ENCODE results near the gene RAB11A.

Gene RAB11A

DNA sequence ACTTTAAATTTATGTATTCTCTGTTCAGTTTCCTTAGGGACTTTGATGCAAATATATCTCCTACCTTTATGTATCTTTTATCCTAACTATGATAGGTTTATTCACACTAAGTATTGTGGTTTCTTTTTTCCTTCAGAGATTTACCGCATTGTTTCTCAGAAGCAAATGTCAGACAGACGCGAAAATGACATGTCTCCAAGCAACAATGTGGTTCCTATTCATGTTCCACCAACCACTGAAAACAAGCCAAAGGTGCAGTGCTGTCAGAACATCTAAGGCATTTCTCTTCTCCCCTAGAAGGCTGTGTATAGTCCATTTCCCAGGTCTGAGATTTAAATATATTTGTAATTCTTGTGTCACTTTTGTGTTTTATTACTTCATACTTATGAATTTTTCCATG lies 18.3 kb downstream of the RAB11A start:
- no peaks in the 10 kb centered on the region for H3K9me3 Mint-ChIP-seq
- no peaks in the 10 kb centered on the region for H3K27me3 Mint-ChIP-seq (ENCODE audit: low read depth, poor library complexity)
- TF ChIP-seq, protein P1, sequence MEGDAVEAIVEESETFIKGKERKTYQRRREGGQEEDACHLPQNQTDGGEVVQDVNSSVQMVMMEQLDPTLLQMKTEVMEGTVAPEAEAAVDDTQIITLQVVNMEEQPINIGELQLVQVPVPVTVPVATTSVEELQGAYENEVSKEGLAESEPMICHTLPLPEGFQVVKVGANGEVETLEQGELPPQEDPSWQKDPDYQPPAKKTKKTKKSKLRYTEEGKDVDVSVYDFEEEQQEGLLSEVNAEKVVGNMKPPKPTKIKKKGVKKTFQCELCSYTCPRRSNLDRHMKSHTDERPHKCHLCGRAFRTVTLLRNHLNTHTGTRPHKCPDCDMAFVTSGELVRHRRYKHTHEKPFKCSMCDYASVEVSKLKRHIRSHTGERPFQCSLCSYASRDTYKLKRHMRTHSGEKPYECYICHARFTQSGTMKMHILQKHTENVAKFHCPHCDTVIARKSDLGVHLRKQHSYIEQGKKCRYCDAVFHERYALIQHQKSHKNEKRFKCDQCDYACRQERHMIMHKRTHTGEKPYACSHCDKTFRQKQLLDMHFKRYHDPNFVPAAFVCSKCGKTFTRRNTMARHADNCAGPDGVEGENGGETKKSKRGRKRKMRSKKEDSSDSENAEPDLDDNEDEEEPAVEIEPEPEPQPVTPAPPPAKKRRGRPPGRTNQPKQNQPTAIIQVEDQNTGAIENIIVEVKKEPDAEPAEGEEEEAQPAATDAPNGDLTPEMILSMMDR (IDR thresholded peaks at IDR 0.05): no peak
- peaks cover 71% of the 10 kb centered on the region for H3K36me3 Mint-ChIP-seq (ENCODE audit: low read depth)
- peaks cover 18% of the 10 kb centered on the region for H3K4me1 Mint-ChIP-seq
- DNase-seq: no peak
- H3K4me3 Mint-ChIP-seq: no peak overlapping the region
- peak overlapping the region; percentile 53 for H3K27ac Mint-ChIP-seq

DNA sequence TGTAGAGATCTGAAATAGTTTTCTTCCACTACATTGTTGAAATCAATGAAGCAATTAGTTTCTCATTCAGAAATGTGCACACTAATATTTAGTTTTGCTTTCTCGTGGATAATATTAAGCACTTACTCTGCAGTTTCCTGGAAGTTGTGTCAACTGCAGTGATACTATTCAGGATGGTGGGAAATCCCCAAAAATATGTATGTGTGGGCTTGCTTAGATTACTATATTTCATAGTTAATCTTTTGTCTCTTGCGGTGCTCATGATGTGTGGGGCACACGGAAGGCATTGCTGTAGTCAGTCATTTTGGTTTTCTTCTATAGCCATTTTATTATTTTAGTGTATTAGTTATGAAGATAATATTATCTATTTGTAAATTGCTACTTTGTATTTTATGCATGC lies 19.7 kb downstream of the RAB11A start:
- peaks cover 61% of the 10 kb centered on the region for H3K36me3 Mint-ChIP-seq (ENCODE audit: low read depth)
- TF ChIP-seq, protein P1 (IDR thresholded peaks at IDR 0.05): no peak
- no peak overlapping the region for H3K27ac Mint-ChIP-seq
- peaks cover 7% of the 10 kb centered on the region for H3K4me1 Mint-ChIP-seq
- no peaks in the 10 kb centered on the region for H3K27me3 Mint-ChIP-seq (ENCODE audit: low read depth, poor library complexity)
- no peaks in the 10 kb centered on the region for H3K9me3 Mint-ChIP-seq
- DNase-seq: no peak
- no peak overlapping the region for H3K4me3 Mint-ChIP-seq

- Mint-ChIP-seq H3K27ac (no peak overlapping the region), H3K9me3 (no peaks in the 10 kb centered on the region), H3K36me3 (ENCODE audit: low read depth) (peaks cover 36% of the 10 kb centered on the region), H3K27me3 (ENCODE audit: low read depth, poor library complexity) (no peaks in the 10 kb centered on the region), H3K4me3 (no peak overlapping the region), H3K4me1 (no peaks in the 10 kb centered on the region)
- no peak for DNase-seq
- TF ChIP-seq, protein P1 (IDR thresholded peaks at IDR 0.05): no peak
These were observed 23.8 kb downstream of the RAB11A start for GRCh38 chr15:65893060-65893459.

GRCh38 chr15:65896236-65896635 lies 26.9 kb downstream of the RAB11A start:
- no peak for DNase-seq
- Mint-ChIP-seq H3K4me1 (no peaks in the 10 kb centered on the region), H3K9me3 (no peaks in the 10 kb centered on the region), H3K27ac (no peak overlapping the region), H3K4me3 (no peak overlapping the region), H3K27me3 (ENCODE audit: low read depth, poor library complexity) (no peaks in the 10 kb centered on the region), H3K36me3 (ENCODE audit: low read depth) (peaks cover 19% of the 10 kb centered on the region)
- TF ChIP-seq, protein P1 (IDR thresholded peaks at IDR 0.05): no peak

DNA sequence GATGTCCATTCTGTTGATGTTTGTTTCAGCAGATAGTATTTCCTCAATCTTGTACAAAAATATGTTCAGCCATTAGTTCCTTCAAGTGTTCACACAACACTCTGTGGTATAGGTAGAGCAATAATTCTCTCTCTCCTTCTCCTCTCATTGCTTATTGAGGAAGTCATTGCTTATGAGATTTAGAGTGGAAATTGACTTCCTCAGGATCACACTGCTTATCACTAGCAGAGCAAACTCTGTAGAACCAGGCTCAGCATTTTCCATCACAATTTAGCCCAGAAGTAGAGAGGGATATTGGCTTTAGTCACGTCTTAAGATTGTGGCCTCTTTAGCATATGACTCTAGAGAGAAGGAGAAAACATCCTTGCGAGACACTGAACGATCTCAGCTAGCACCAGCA lies 31.2 kb downstream of the RAB11A start:
- TF ChIP-seq, protein P1 (IDR thresholded peaks at IDR 0.05): no peak
- Mint-ChIP-seq H3K4me1 (peaks cover 10% of the 10 kb centered on the region), H3K9me3 (no peaks in the 10 kb centered on the region), H3K36me3 (ENCODE audit: low read depth) (peaks cover 26% of the 10 kb centered on the region), H3K27ac (no peak overlapping the region), H3K27me3 (ENCODE audit: low read depth, poor library complexity) (no peaks in the 10 kb centered on the region), H3K4me3 (no peak overlapping the region)
- no peak for DNase-seq

- Mint-ChIP-seq H3K36me3 (ENCODE audit: low read depth) (peaks cover 34% of the 10 kb centered on the region), H3K4me3 (no peak overlapping the region), H3K27me3 (ENCODE audit: low read depth, poor library complexity) (peaks cover 3% of the 10 kb centered on the region), H3K9me3 (no peaks in the 10 kb centered on the region), H3K4me1 (peaks cover 10% of the 10 kb centered on the region), H3K27ac (no peak overlapping the region)
- TF ChIP-seq, protein P1 (IDR thresholded peaks at IDR 0.05): no peak
- no peak for DNase-seq
These were observed 32.0 kb downstream of the RAB11A start for GRCh38 chr15:65901336-65901735.

All from nephron progenitor cell (in vitro differentiated cells).